Dermis microvascular lymphatic vessel endothelial cell (primary cell): ENCODE data around the gene CLCN2. TPM values are rescaled to one million over a fixed set of nuclear protein-coding genes. Genes with fewer than 3 reads are reported as not detected.
A peak's percentile ranks its signal among the peaks of the same experiment; 100 is the strongest.

ENCODE experiments used
- DNase-seq, 2 donors: peaks; one replicate each; pipeline versions ENCODE4 v3.0.0 to v3.0.0-alpha.2; 2010; ENCODE audit warnings: low read depth in 2 of 2
- total RNA-seq: library from RNA; depleted of rRNA; stranded (reverse); fragments of >200 nt; gene quantifications from 2 replicates; pipeline ENCODE4 v1.2.1, GENCODE V29; 2014

The CLCN2 gene
- total RNA-seq, 1 donor from 2014 or later, result 2.3 TPM

GRCh38 chr3:184380627-184381260 is 19.3 kb upstream of the CLCN2 start:
- DNase-seq, result no peak

GRCh38 chr3:184380185-184380626 is 18.8 kb upstream of the CLCN2 start:
- peak in 1 of 2 donors; percentile 50 for DNase-seq

- no peak for DNase-seq
Observed at GRCh38 chr3:184379358-184380184, 18.2 kb upstream of the CLCN2 start, which contains the start of gene CHRD. TSS of gene CHRD (plus strand) at chr3:184380054. CDS start at chr3:184380319, 265 bp downstream.

GRCh38 chr3:184378651-184379357 is 17.4 kb upstream of the CLCN2 start:
- no peak for DNase-seq

GRCh38 chr3:184377882-184378445 is 16.6 kb upstream of the CLCN2 start, which contains the start of gene THPO:
TSS of gene THPO (minus strand) at chr3:184378207. CDS start at chr3:184376259, 1,948 bp downstream.
- DNase-seq, result no peak

GRCh38 chr3:184377374-184377773 is 16.0 kb upstream of the CLCN2 start:
- DNase-seq, result no peak

GRCh38 chr3:184375747-184376461 is 14.5 kb upstream of the CLCN2 start:
- no peak for DNase-seq

GRCh38 chr3:184373422-184373821 is 12.0 kb upstream of the CLCN2 start:
- DNase-seq, result no peak

GRCh38 chr3:184372911-184373310 is 11.5 kb upstream of the CLCN2 start:
- no peak for DNase-seq

GRCh38 chr3:184372296-184372821 is 11.0 kb upstream of the CLCN2 start:
- DNase-seq, result no peak

- peak; percentile 62 to 87 for DNase-seq
Observed at GRCh38 chr3:184371570-184372018, 10.2 kb upstream of the CLCN2 start.

GRCh38 chr3:184368586-184369183 is 7.3 kb upstream of the CLCN2 start:
- peak in 1 of 2 donors; percentile 77 for DNase-seq

- DNase-seq, result peak in 1 of 2 donors; percentile 11
Observed at GRCh38 chr3:184368116-184368515, 6.7 kb upstream of the CLCN2 start.

GRCh38 chr3:184366619-184367289 is 5.3 kb upstream of the CLCN2 start:
- peak in 1 of 2 donors; percentile 55 for DNase-seq

GRCh38 chr3:184362668-184363546 is 1.5 kb upstream of the CLCN2 start:
- DNase-seq, result peak; percentile 94 to 97

- DNase-seq, result no peak
Observed at GRCh38 chr3:184361932-184362667, 695 bp upstream of the CLCN2 start.

- DNase-seq, result no peak
Observed at GRCh38 chr3:184360929-184361531, 375 bp downstream of the CLCN2 start.
